ENCODE measurements around the gene ACOXL.

ACOXL gene

DNA sequence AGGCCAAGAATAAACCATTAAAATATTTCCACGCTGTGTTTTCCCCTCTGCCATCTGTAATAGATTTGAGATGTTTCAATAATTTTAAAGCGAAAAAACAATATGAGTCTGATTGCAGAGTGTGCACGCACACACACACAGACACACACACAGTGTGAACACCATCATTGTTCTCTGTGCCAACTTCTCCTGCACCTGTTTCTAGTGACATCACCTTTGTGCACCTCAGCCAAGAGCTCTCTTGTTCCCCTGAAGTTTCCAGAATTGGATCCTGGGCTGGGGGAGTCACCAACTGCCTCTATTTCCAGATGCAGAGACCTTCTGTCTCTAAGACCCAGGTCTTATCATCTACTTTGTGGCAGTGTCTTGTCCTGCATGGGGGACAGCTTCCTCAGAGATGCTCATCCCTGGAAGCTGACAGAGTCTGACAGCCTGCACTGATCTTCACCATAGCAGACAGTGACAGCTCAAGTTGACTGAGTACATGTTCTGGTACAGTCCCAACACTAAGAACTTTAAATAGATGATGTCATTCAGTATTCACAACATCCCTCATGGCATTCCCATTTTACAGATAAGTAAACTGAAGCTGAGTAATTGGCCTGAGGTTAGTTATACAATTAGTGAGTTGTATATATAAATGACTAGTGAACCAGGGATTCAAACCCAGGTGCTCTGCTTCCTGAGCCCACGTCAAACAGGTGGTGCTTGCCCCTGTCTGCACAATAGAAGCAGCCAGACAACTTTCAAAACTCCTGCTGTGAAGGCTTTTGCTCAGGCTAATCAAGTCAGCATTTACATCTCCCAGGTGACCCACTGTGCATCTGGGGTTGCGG, 39.4 kb downstream of the ACOXL start:
- Histone ChIP-seq H3K9ac (no peak overlapping the region), H3K79me2 (no peaks in the 10 kb centered on the region), H3K4me3 (ENCODE audit: low read depth, low read length) (no peak overlapping the region), H3K9me3 (ENCODE audit: control insufficient read depth, low read length) (no peaks in the 10 kb centered on the region), H3K27ac (no peak overlapping the region), H3K27me3 (ENCODE audit: control insufficient read depth, insufficient read depth, low read length) (no peaks in the 10 kb centered on the region), H2AFZ (no peak overlapping the region), H3K4me2 (ENCODE audit: low read length) (no peak overlapping the region), H3K36me3 (ENCODE audit: control insufficient read depth, insufficient read depth, low read length) (no peaks in the 10 kb centered on the region), H3K4me1 (no peaks in the 10 kb centered on the region)
- TF ChIP-seq, protein P1, sequence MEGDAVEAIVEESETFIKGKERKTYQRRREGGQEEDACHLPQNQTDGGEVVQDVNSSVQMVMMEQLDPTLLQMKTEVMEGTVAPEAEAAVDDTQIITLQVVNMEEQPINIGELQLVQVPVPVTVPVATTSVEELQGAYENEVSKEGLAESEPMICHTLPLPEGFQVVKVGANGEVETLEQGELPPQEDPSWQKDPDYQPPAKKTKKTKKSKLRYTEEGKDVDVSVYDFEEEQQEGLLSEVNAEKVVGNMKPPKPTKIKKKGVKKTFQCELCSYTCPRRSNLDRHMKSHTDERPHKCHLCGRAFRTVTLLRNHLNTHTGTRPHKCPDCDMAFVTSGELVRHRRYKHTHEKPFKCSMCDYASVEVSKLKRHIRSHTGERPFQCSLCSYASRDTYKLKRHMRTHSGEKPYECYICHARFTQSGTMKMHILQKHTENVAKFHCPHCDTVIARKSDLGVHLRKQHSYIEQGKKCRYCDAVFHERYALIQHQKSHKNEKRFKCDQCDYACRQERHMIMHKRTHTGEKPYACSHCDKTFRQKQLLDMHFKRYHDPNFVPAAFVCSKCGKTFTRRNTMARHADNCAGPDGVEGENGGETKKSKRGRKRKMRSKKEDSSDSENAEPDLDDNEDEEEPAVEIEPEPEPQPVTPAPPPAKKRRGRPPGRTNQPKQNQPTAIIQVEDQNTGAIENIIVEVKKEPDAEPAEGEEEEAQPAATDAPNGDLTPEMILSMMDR (IDR thresholded peaks at IDR 0.05): no peak

DNA sequence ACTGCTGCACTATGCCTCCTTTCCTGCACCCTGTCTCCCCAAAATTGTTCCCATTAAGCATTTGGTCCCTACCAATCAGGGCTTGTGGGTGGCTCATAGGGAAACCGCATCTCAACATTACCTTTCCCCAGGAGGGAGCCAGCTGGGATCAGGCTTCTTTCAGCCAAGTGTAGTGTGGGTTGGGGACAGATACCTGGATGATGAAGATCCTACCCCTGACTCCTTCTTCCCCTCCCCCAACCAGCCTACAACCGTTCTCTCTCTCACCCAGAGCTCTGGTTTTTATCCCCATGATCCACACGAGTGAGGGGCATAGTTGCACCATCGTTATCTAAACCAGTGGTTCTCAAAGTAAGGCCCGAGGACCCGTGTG, 40.0 kb downstream of the ACOXL start:
- Histone ChIP-seq H3K27me3 (ENCODE audit: control insufficient read depth, insufficient read depth, low read length) (no peaks in the 10 kb centered on the region), H3K9ac (no peak overlapping the region), H2AFZ (no peak overlapping the region), H3K9me3 (ENCODE audit: control insufficient read depth, low read length) (no peaks in the 10 kb centered on the region), H3K4me3 (ENCODE audit: low read depth, low read length) (no peak overlapping the region), H3K36me3 (ENCODE audit: control insufficient read depth, insufficient read depth, low read length) (no peaks in the 10 kb centered on the region), H3K4me1 (no peaks in the 10 kb centered on the region), H3K4me2 (ENCODE audit: low read length) (no peak overlapping the region), H3K79me2 (no peaks in the 10 kb centered on the region), H3K27ac (no peak overlapping the region)
- TF ChIP-seq, protein P1 (IDR thresholded peaks at IDR 0.05): no peak

DNA sequence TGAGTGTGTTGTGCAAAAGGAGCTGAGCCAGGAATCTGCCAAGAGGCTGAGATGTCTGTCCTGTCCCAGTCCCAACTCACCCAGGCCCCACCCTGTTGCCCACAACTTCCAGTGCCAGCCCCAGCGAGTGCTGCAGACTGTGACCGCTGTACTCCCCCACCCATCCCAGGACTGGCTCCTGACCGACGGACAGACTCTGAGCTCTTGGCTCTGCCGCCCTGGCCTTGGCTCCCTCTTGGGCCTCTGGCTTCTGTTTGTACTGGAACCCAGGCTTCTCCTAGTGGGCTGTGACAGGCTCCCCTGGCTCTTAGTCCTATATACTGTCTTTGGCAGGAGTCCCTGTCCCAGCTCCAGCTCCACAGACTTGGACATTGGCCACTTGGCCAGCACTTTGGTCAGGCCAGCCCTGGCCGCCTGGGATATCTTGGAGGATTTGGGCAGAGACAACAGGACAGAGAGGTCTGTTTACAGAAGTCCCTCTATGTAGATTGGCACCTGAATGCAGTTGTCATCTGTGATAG, 41.1 kb downstream of the ACOXL start:
- TF ChIP-seq, protein P1 (IDR thresholded peaks at IDR 0.05): no peak
- Histone ChIP-seq H2AFZ (no peak overlapping the region), H3K79me2 (no peaks in the 10 kb centered on the region), H3K27me3 (ENCODE audit: control insufficient read depth, insufficient read depth, low read length) (no peaks in the 10 kb centered on the region), H3K9me3 (ENCODE audit: control insufficient read depth, low read length) (no peaks in the 10 kb centered on the region), H3K4me2 (ENCODE audit: low read length) (no peak overlapping the region), H3K9ac (no peak overlapping the region), H3K4me1 (no peaks in the 10 kb centered on the region), H3K27ac (no peak overlapping the region), H3K36me3 (ENCODE audit: control insufficient read depth, insufficient read depth, low read length) (no peaks in the 10 kb centered on the region), H3K4me3 (ENCODE audit: low read depth, low read length) (no peak overlapping the region)

DNA sequence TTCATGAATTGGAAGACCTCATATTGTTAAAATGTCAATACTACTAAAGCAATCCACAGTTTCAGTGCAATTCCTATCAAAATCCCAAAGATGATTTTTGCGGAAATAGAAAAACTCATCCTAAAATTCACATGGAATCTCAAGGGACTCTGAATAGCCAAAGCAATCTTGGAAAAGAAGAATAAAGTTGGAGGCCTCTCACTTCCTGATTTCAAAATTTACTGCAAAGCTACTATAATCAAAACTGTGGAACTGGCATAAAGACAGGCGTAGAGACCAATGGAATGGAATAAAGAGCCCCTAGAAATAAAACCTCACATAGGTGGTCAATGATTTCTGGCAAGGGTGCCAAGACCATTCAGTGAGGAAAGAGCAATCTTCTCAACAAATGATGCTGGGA, 42.3 kb downstream of the ACOXL start:
- Histone ChIP-seq H3K4me2 (ENCODE audit: low read length) (no peak overlapping the region), H3K27me3 (ENCODE audit: control insufficient read depth, insufficient read depth, low read length) (no peaks in the 10 kb centered on the region), H3K9ac (no peak overlapping the region), H2AFZ (no peak overlapping the region), H3K36me3 (ENCODE audit: control insufficient read depth, insufficient read depth, low read length) (no peaks in the 10 kb centered on the region), H3K27ac (no peak overlapping the region), H3K4me1 (no peaks in the 10 kb centered on the region), H3K79me2 (no peaks in the 10 kb centered on the region), H3K9me3 (ENCODE audit: control insufficient read depth, low read length) (no peaks in the 10 kb centered on the region), H3K4me3 (ENCODE audit: low read depth, low read length) (no peak overlapping the region)
- TF ChIP-seq, protein P1 (IDR thresholded peaks at IDR 0.05): no peak
